Activated CD4-positive, alpha-beta T cell treated with anti-CD3 and anti-CD28 coated beads, Interleukin-2, amount 50 U/mL, for 1 hour (primary cell): Measurements from ENCODE around the gene SNRNP40.

Source experiments
- DNase-seq: peaks from one replicate; pipeline ENCODE4 v3.0.0-alpha.2; 2020

SNRNP40 gene

GRCh38 chr1:31228986-31229385 lies 67.6 kb downstream of the SNRNP40 start:
- DNase-seq, result no peak

DNA sequence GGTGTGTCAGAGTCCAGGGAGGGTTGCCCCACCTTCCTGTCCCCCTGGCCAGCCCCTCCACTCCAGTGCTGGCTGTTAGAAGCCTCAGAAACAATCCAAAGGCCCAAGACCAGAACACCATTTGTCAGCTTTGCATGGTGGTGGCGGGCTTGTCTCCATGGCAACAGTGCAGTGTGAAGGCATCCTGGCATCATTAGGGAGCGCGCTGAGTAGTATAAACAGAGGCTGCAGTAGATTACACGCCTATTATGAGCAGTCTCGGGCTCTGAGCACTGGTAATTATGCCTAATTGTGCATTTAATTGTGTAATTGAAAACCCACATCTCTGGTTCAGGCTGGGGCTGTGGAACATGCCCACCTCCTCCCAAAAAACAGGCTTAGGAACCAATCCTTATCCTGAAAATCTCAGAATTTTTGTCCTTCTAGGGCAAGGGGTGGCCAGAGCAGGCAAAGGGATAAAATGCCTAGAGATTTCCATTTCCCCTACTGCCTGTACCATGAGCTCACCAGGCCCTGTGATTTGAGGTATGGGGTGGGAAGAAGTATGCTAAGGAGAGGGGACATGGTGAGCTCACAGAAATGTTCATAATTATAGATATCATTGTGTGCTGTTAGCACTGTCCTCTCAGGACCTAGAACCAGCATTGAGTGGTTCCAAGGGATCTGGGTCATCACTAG lies 68.6 kb downstream of the SNRNP40 start:
- no peak for DNase-seq

GRCh38 chr1:31224068-31224467 lies 72.5 kb downstream of the SNRNP40 start:
- no peak for DNase-seq

GRCh38 chr1:31222176-31222575 lies 74.4 kb downstream of the SNRNP40 start:
- DNase-seq, result no peak

DNA sequence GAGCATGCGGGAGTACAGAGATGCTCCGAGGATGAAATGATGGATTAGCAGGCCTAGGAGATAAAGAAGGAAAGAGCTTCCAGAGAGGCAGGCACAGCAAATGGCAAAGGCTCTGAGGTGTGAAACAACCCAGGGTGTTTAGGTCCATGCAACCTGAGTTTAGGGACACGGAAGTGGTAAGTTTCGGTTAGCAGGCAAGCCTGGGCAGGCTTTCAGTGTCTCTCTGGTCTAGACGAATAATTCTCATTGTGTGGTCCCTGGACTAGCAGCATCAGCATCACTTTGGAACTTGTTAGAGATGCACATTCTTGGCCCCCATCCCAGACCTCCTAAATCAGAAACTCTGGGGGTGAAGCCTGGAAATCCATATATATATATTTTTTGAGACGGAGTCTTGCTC lies 75.5 kb downstream of the SNRNP40 start:
- no peak for DNase-seq

GRCh38 chr1:31219489-31219888 lies 77.1 kb downstream of the SNRNP40 start:
- DNase-seq, result no peak

GRCh38 chr1:31218705-31219104 lies 77.9 kb downstream of the SNRNP40 start:
- no peak for DNase-seq

GRCh38 chr1:31216016-31216415 lies 80.6 kb downstream of the SNRNP40 start:
- no peak for DNase-seq

- DNase-seq, result no peak
Measured at GRCh38 chr1:31215065-31215570, 81.5 kb downstream of the SNRNP40 start.

- no peak for DNase-seq
Measured at GRCh38 chr1:31214316-31215064, 82.1 kb downstream of the SNRNP40 start.
